ENCODE data around the gene SLC38A2. TPM values are rescaled to one million over a fixed set of nuclear protein-coding genes. Genes with fewer than 3 reads are reported as not detected.

The SLC38A2 gene
- total and polyA plus RNA-seq, 2 of the 4 experiments (the other 2 are of a cell fraction): 313 to 881 TPM

- Histone ChIP-seq H4K91ac (ENCODE audit: insufficient read depth, low read depth, low read length) (no peak overlapping the region), H2AK9ac (replicated peaks; ENCODE audit: low read depth, low read length, poor library complexity) (no peak overlapping the region), H3K14ac (replicated peaks; ENCODE audit: low read depth, low read length) (no peak overlapping the region), H2BK120ac (ENCODE audit: low read depth, low read length) (no peak overlapping the region), H3K4me1 (ENCODE audit: control insufficient read depth, insufficient read depth, low read length) (peaks cover 7% of the 10 kb centered on the region), H2BK5ac (ENCODE audit: low read depth, low read length, poor library complexity, severe bottlenecking) (no peak overlapping the region), H3K18ac (ENCODE audit: low read depth, low read length) (no peak overlapping the region), H2BK15ac (ENCODE audit: low read depth, low read length) (no peak overlapping the region), H4K8ac (ENCODE audit: low read depth in 2 of 2, low read length in 2 of 2) (no peak overlapping the region), H3K9me1 (ENCODE audit: insufficient read depth, low read length) (peaks cover 5% of the 10 kb centered on the region; the same call in 1 of the 2 replicates), H3K56ac (ENCODE audit: extremely low read depth, insufficient read depth, low read length) (no peak overlapping the region), H2AFZ (replicated peaks; ENCODE audit: low read length, poor library complexity) (no peak overlapping the region), H3K4me3 (ENCODE audit: insufficient read depth, low read depth, low read length) (no peak overlapping the region), H3K23ac (ENCODE audit: low read depth, low read length) (no peak overlapping the region), H2AK5ac (ENCODE audit: low read depth, low read length) (no peak overlapping the region), H3K4me2 (ENCODE audit: low read depth, low read length) (peak overlapping the region; percentile 10; the same call in 1 of the 2 replicates), H4K5ac (ENCODE audit: low read depth, low read length) (no peak overlapping the region), H3K36me3 (ENCODE audit: control insufficient read depth, insufficient read depth, low read length) (no peaks in the 10 kb centered on the region), H3K4ac (ENCODE audit: low read depth, low read length) (no peak overlapping the region), H3K9me3 (ENCODE audit: control insufficient read depth, insufficient read depth, low read length) (no peaks in the 10 kb centered on the region), H4K20me1 (ENCODE audit: insufficient read depth, low read length) (peaks cover 6% of the 10 kb centered on the region), H3K9ac (ENCODE audit: low read depth, low read length) (no peak overlapping the region), H3K79me1 (ENCODE audit: low read depth in 1 of 2, low read length in 2 of 2) (no peaks in the 10 kb centered on the region), H2BK20ac (ENCODE audit: low read depth, low read length) (no peak overlapping the region), H3K27ac (ENCODE audit: insufficient read depth, low read length) (no peak overlapping the region; the same call in 1 of the 2 replicates), H3K27me3 (ENCODE audit: control insufficient read depth, insufficient read depth, low read length) (no peaks in the 10 kb centered on the region)
- no CpG with 5 or more reads among the region's 2 CpGs for WGBS, 2 experiments (ENCODE audit: extremely low coverage in 2 of 2, insufficient read length in 1 of 2)
- no peak for DNase-seq
- CTCF ChIA-PET: no interaction called here
- POLR2A ChIA-PET (ENCODE audit: unreplicated experiment): no interaction called here
- 0 out of 2 replicates have a peak, but pooled peaks have one; percentile 13 for ATAC-seq (ENCODE audit: low read depth)
- BruUV-seq (replicated peaks): no TSS peak
- no peak for TF ChIP-seq RAD21 (IDR thresholded peaks at IDR 0.05; ENCODE audit: low read length)
- TF ChIP-seq SMC3 (IDR thresholded peaks at IDR 0.05; ENCODE audit: low read depth, low read length): no peak
- TF ChIP-seq CEBPB (IDR thresholded peaks at IDR 0.05; ENCODE audit: low read depth, low read length): peak; percentile 64
- no peak for TF ChIP-seq CHD1 (IDR thresholded peaks at IDR 0.05; ENCODE audit: low read depth, low read length)
- intact Hi-C loops (cut with micrococcal nuclease) (loop anchor here (10.0 kb wide), 1 partner anchor 167 kb away; no protein-coding TSS in a partner anchor), in situ Hi-C loops (cut with MboI; ENCODE audit: low sequenced_read_pairs) (loop anchor here (10.0 kb wide), 2 partner anchors 197 to 663 kb away; no protein-coding TSS in a partner anchor), dilution Hi-C loops (cut with HindIII; ENCODE audit: low sequenced_read_pairs, unreplicated experiment) (no loop called here)
Measured at GRCh38 chr12:46351886-46352650, 20.5 kb downstream of the SLC38A2 start.

All from IMR-90 (cell line).